ENCODE measurements around the gene GAGE10. TPM values are rescaled to one million over a fixed set of nuclear protein-coding genes. Genes with fewer than 3 reads are reported as not detected.

Gene GAGE10
- total RNA-seq, 2 experiments from 2014 or later: not detected

DNA sequence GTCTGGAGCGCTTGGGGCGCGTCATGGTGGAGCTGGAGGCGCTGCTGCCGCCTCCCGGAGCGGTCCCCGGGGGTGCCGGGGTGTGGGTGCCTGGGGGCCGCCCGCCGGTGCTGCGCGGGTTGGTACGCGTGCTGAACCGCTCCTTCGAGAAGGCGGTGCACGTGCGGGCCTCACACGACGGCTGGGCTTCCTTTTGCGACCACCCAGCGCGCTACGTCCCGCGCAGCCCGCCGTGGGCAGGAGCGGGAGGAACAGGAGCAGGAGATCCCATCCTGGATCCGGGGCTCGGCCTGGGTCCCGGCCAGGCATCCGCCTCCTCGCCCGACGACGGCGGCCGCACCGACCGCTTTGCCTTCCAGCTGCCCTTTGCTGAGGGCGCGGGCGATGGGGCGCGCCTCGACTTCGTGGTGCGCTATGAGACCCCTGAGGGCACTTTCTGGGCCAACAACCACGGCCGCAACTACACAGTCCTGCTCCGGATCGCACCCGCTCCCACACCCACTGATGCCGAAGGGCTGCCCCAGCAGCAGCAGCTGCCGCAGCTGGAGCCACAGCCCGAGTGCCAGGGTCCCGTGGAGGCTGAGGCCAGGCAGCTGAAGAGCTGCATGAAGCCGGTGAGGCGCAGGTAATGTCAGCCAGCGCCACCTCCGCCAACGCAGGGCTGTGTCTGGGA is 33.1 kb upstream of the GAGE10 start:
- Mint-ChIP-seq H3K36me3 (ENCODE audit: low read depth) (no peaks in the 10 kb centered on the region), H3K27me3 (no peaks in the 10 kb centered on the region), H3K4me1 (ENCODE audit: low read depth) (peaks cover 53% of the 10 kb centered on the region), H3K9me3 (no peaks in the 10 kb centered on the region), H3K27ac (peak overlapping the region; percentile 99), H3K4me3 (peak overlapping the region; percentile 80)
- POLR2A ChIA-PET: interaction anchor here (1.2 to 4.9 kb wide), 5 partner anchors 13 to 104 kb away, joined by 3 to 41 read pairs (median 19); no protein-coding TSS in a partner anchor
- DNase-seq (peak in 1 of 14 experiments; percentile 33), ATAC-seq (ENCODE audit: poor library complexity) (no peak)
- H3K27me3 ChIP-seq (ENCODE audit: control insufficient read depth in 1 of 2, insufficient read depth in 2 of 2, low read length in 2 of 2): no peaks in the 10 kb centered on the region
- peaks cover 64% of the 10 kb centered on the region for H3K4me1 ChIP-seq (ENCODE audit: insufficient read depth, low read length)
- no peaks in the 10 kb centered on the region for H3K9me3 ChIP-seq (ENCODE audit: control insufficient read depth in 1 of 2, insufficient read depth in 1 of 2, low read length in 2 of 2)
- H3K4me3 ChIP-seq (ENCODE audit: low read length): peak overlapping the region; percentile 54
- intact Hi-C loops (cut with DNase I, micrococcal nuclease): loop anchor here (5.0 kb wide), 1 partner anchor 37 kb away; no protein-coding TSS in a partner anchor
- peak overlapping the region; percentile 66 to 96 for H3K27ac ChIP-seq (ENCODE audit: low read depth in 1 of 2, low read length in 2 of 2)
- H3K36me3 ChIP-seq (ENCODE audit: insufficient read depth, low read length): peaks cover 2% of the 10 kb centered on the region
- CTCF ChIA-PET: no interaction called here
- TF ChIP-seq, protein P1, sequence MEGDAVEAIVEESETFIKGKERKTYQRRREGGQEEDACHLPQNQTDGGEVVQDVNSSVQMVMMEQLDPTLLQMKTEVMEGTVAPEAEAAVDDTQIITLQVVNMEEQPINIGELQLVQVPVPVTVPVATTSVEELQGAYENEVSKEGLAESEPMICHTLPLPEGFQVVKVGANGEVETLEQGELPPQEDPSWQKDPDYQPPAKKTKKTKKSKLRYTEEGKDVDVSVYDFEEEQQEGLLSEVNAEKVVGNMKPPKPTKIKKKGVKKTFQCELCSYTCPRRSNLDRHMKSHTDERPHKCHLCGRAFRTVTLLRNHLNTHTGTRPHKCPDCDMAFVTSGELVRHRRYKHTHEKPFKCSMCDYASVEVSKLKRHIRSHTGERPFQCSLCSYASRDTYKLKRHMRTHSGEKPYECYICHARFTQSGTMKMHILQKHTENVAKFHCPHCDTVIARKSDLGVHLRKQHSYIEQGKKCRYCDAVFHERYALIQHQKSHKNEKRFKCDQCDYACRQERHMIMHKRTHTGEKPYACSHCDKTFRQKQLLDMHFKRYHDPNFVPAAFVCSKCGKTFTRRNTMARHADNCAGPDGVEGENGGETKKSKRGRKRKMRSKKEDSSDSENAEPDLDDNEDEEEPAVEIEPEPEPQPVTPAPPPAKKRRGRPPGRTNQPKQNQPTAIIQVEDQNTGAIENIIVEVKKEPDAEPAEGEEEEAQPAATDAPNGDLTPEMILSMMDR (IDR thresholded peaks at IDR 0.05): no peak

DNA sequence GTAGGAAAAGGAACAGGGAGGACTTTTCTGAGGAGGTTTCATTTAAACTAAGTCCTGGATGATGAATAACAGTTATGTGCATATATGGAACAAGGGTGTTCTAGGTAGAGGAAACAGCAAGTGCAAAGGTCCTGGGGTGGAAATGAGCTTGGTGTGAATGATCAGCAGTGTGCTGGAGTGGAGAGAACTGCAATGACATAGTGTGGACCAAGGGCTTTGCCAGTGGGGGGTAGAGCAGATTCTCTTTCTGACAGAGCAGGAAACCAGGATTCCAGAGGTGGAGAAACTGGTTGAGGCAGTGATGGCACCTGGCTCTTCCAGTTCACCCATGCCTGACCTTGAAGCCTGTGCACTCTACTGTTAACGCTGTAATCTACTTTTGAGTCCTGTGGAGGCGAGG is 32.1 kb upstream of the GAGE10 start:
- TF ChIP-seq, protein P1 (IDR thresholded peaks at IDR 0.05): no peak
- H3K27me3 Mint-ChIP-seq: no peaks in the 10 kb centered on the region
- CTCF ChIA-PET: no interaction called here
- no peak for DNase-seq
- H3K4me1 ChIP-seq (ENCODE audit: insufficient read depth, low read length): peaks cover 68% of the 10 kb centered on the region
- H3K9me3 ChIP-seq (ENCODE audit: control insufficient read depth in 1 of 2, insufficient read depth in 1 of 2, low read length in 2 of 2): no peaks in the 10 kb centered on the region
- H3K27ac Mint-ChIP-seq: peak overlapping the region; percentile 87
- ATAC-seq (ENCODE audit: poor library complexity): no peak
- peak overlapping the region; percentile 54 for H3K4me3 ChIP-seq (ENCODE audit: low read length)
- H3K36me3 ChIP-seq (ENCODE audit: insufficient read depth, low read length): peaks cover 2% of the 10 kb centered on the region
- no peaks in the 10 kb centered on the region for H3K36me3 Mint-ChIP-seq (ENCODE audit: low read depth)
- POLR2A ChIA-PET: interaction anchor here (1.2 to 4.9 kb wide), 3 partner anchors 14 to 1250 kb away, joined by 3 to 41 read pairs (median 37); no protein-coding TSS in a partner anchor
- H3K4me1 Mint-ChIP-seq (ENCODE audit: low read depth): peaks cover 62% of the 10 kb centered on the region
- peak overlapping the region; percentile 52 to 96 for H3K27ac ChIP-seq (ENCODE audit: low read depth in 1 of 2, low read length in 2 of 2)
- no peaks in the 10 kb centered on the region for H3K27me3 ChIP-seq (ENCODE audit: control insufficient read depth in 1 of 2, insufficient read depth in 2 of 2, low read length in 2 of 2)
- no peaks in the 10 kb centered on the region for H3K9me3 Mint-ChIP-seq
- H3K4me3 Mint-ChIP-seq: peak overlapping the region; percentile 80
- intact Hi-C loops (cut with DNase I, micrococcal nuclease): loop anchor here (5.0 kb wide), 1 partner anchor 36 kb away; no protein-coding TSS in a partner anchor

DNA sequence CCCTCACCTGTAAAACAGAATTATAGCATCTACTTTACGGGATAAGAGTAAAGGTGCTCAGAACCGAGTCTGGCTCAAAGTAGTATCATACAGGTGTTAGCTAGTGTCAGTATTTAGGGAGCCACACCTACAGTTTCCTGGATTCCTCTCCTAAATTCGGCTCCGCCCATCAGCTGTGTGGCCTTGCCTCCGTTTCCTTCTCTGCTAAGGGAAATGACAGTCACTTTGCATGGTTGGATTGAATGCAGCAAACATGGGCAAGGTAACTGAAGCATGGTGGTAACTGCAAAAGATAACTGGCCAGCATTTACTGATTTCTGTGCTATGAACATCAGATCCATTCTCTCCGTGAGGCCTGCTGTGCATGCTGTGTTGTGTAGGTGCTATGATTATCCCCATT is 31.0 kb upstream of the GAGE10 start:
- H3K36me3 ChIP-seq (ENCODE audit: insufficient read depth, low read length): peaks cover 2% of the 10 kb centered on the region
- Mint-ChIP-seq H3K27me3 (no peaks in the 10 kb centered on the region), H3K36me3 (ENCODE audit: low read depth) (no peaks in the 10 kb centered on the region), H3K27ac (peak overlapping the region; percentile 87), H3K4me1 (ENCODE audit: low read depth) (peaks cover 73% of the 10 kb centered on the region), H3K9me3 (no peaks in the 10 kb centered on the region), H3K4me3 (peak overlapping the region; percentile 80)
- peak overlapping the region; percentile 54 for H3K4me3 ChIP-seq (ENCODE audit: low read length)
- CTCF ChIA-PET: no interaction called here
- H3K27me3 ChIP-seq (ENCODE audit: control insufficient read depth in 1 of 2, insufficient read depth in 2 of 2, low read length in 2 of 2): no peaks in the 10 kb centered on the region
- intact Hi-C loops (cut with DNase I, micrococcal nuclease): loop anchor here (2.0 to 5.0 kb wide), 2 partner anchors 22 to 35 kb away; no protein-coding TSS in a partner anchor
- POLR2A ChIA-PET: interaction anchor here (0.6 to 4.9 kb wide), 11 partner anchors 11 to 1251 kb away, joined by 3 to 41 read pairs (median 5); partner anchors contain the start of gene PLP2
- ATAC-seq (ENCODE audit: poor library complexity) (no peak), DNase-seq (peak in 7 of 14 experiments; percentile 18 to 77 (median 44))
- TF ChIP-seq, protein P1 (IDR thresholded peaks at IDR 0.05): no peak
- no peaks in the 10 kb centered on the region for H3K9me3 ChIP-seq (ENCODE audit: control insufficient read depth in 1 of 2, insufficient read depth in 1 of 2, low read length in 2 of 2)
- peaks cover 78% of the 10 kb centered on the region for H3K4me1 ChIP-seq (ENCODE audit: insufficient read depth, low read length)
- H3K27ac ChIP-seq (ENCODE audit: low read depth in 1 of 2, low read length in 2 of 2): peak overlapping the region in 1 of 2 donors; percentile 52
